A549 (cell line): ENCODE results near the gene AHCY. TPM values are rescaled to one million over a fixed set of nuclear protein-coding genes. Genes with fewer than 3 reads are reported as not detected.
"Not testable (repeated sequence)": the region's sequence is repeated elsewhere in the genome, so short reads cannot be mapped to it uniquely, and the experiment has no call there.

Experiments
- ATAC-seq, 2 experiments: fragments of 200-7000 bp in 1 of 2; fragments of >200 bp in 1 of 2; cut with Nextera tagmentation in 1 of 2; cut with Tn5 transposase in 1 of 2; 3 replicates each; pipeline versions ENCODE4 v1.8.0 to v1.9.1; 2018 to 2020; ENCODE audit warnings: mild to moderate bottlenecking in 1 of 2, moderate library complexity in 1 of 2
- CTCF ChIA-PET: fragments of 300-600 bp; sonication (Branson Sonifier 250); formaldehyde crosslinking; extraction: SDS; loops from one replicate; lab custom pipeline; 2021; ENCODE audit warnings: antibody characterized with exemption, inconsistent platforms; lab: Yijun Ruan, JAX
- POLR2A ChIA-PET: fragments of 350-600 bp; formaldehyde crosslinking; extraction: SDS; loops from one replicate; lab custom pipeline; 2021; ENCODE audit warnings: antibody characterized with exemption, inconsistent platforms; lab: Yijun Ruan, JAX
- DNase-seq, 2 experiments: peaks; one replicate each; pipeline versions ENCODE4 v3.0.0 to v3.0.0-alpha.2; 2011 to 2016; ENCODE audit warnings: low read depth in 1 of 2, low spot score in 1 of 2
- FAIRE-seq: peaks from 2 replicates; lab custom pipeline; 2011; peaks lifted over from hg19 to GRCh38; lab: Jason Lieb, UNC
- H3K27ac ChIP-seq, 2 experiments: fragments of >200 bp; sonication (Bioruptor Twin); formaldehyde crosslinking; 3 replicates each; pipeline ENCODE4 v1.5.1; 2016 to 2017
- H3K4me1 ChIP-seq: fragments of >200 bp; sonication (Bioruptor Twin); formaldehyde crosslinking; 3 replicates; pipeline ENCODE4 v1.6.1; 2016
- H3K4me2 ChIP-seq: fragments of >200 bp; sonication (Bioruptor Twin); formaldehyde crosslinking; 3 replicates; pipeline ENCODE4 v1.6.1; 2016
- H3K4me3 ChIP-seq: fragments of >200 bp; sonication (Bioruptor Twin); formaldehyde crosslinking; 3 replicates; pipeline ENCODE4 v1.5.1; 2016
- H3K9me3 ChIP-seq: fragments of >200 bp; sonication (Bioruptor Twin); formaldehyde crosslinking; 3 replicates; pipeline ENCODE4 v1.6.1; 2016
- CHD4 ChIP-seq: fragments of 200-600 bp; sonication (generic); IDR thresholded peaks from 2 replicates; pipeline ENCODE4 v1.6.1; 2016; ENCODE audit warnings: antibody characterized with exemption, mild to moderate bottlenecking, borderline replicate concordance
- EHF ChIP-seq: fragments of 250-450 bp; sonication (Bioruptor Pico); IDR thresholded peaks from 2 replicates; pipeline ENCODE4 v1.5.0; 2020; ENCODE audit warnings: mild to moderate bottlenecking
- HDAC2 ChIP-seq: fragments of 200-600 bp; sonication (generic); IDR thresholded peaks from 2 replicates; pipeline ENCODE4 v1.6.1; 2016
- HEYL ChIP-seq: fragments of 250-450 bp; sonication (Bioruptor Pico); IDR thresholded peaks from 2 replicates; pipeline ENCODE4 v1.8.0; 2021; ENCODE audit warnings: mild to moderate bottlenecking, moderate library complexity
- JUNB ChIP-seq: fragments of >200 bp; sonication (Bioruptor Twin); formaldehyde crosslinking; IDR thresholded peaks from 2 replicates; pipeline ENCODE4 v1.6.1; 2016
- MAX ChIP-seq: IDR thresholded peaks from 2 replicates; pipeline ENCODE4 v1.6.1; 2012
- MAZ ChIP-seq: fragments of 150-350 bp; IDR thresholded peaks from 2 replicates; pipeline ENCODE4 v1.6.1; 2014; ENCODE audit warnings: antibody characterized with exemption, low read depth, low read length, borderline replicate concordance
- NFE2L2 ChIP-seq: fragments of 150-350 bp; conservative IDR thresholded peaks from 2 replicates; pipeline ENCODE4 v1.6.1; 2014; ENCODE audit warnings: low read length
- NPAS2 ChIP-seq: fragments of 250-450 bp; sonication (Bioruptor Pico); IDR thresholded peaks from 2 replicates; pipeline ENCODE4 v1.8.0; 2022; ENCODE audit warnings: mild to moderate bottlenecking, moderate library complexity, borderline replicate concordance
- PBX3 ChIP-seq: IDR thresholded peaks from 2 replicates; pipeline ENCODE4 v1.6.1; 2012
- PHF8 ChIP-seq: fragments of 200-600 bp; sonication (generic); IDR thresholded peaks from 2 replicates; pipeline ENCODE4 v1.6.1; 2016; ENCODE audit warnings: low read depth, mild to moderate bottlenecking, antibody characterized with exemption, moderate library complexity, borderline replicate concordance
- POLR2AphosphoS2 ChIP-seq: conservative IDR thresholded peaks from 2 replicates; pipeline ENCODE4 v1.6.1; 2012; ENCODE audit warnings: low read length, improper control_type of control experiment, inconsistent platforms
- RAD21 ChIP-seq, 2 experiments: fragments of >200 bp in 1 of 2; sonication (Bioruptor Twin) in 1 of 2; formaldehyde crosslinking in 1 of 2; IDR thresholded peaks in 1 of 2; conservative IDR thresholded peaks in 1 of 2; 2 replicates in 1 of 2; 3 replicates in 1 of 2; pipeline ENCODE4 v1.6.1; 2012 to 2018; ENCODE audit warnings: inconsistent platforms in 1 of 2
- RCOR1 ChIP-seq: fragments of 150-350 bp; IDR thresholded peaks from 2 replicates; pipeline ENCODE4 v1.6.1; 2014; ENCODE audit warnings: antibody characterized with exemption, low read length, low read depth
- REST ChIP-seq: fragments of 200-600 bp; sonication (generic); IDR thresholded peaks from 2 replicates; pipeline ENCODE4 v1.6.1; 2016; ENCODE audit warnings: antibody characterized with exemption, mild to moderate bottlenecking, moderate library complexity
- SMC3 ChIP-seq: fragments of >200 bp; sonication (Bioruptor Twin); formaldehyde crosslinking; IDR thresholded peaks from 3 replicates; pipeline ENCODE4 v1.6.1; 2018; ENCODE audit warnings: inconsistent platforms
- SREBF2 ChIP-seq: fragments of 450-650 bp; IDR thresholded peaks from 2 replicates; pipeline ENCODE4 v1.6.1; 2014; ENCODE audit warnings: mild to moderate bottlenecking, moderate library complexity
- TFCP2L1 ChIP-seq: fragments of 250-450 bp; sonication (Bioruptor Pico); IDR thresholded peaks from 2 replicates; pipeline ENCODE4 v1.5.0; 2021; ENCODE audit warnings: mild to moderate bottlenecking
- TP53 ChIP-seq: fragments of 250-450 bp; sonication (Bioruptor Pico); IDR thresholded peaks from 2 replicates; pipeline ENCODE4 v1.5.0; 2021; ENCODE audit warnings: mild to moderate bottlenecking, moderate library complexity
- WGBS: methylation state at CpG from one replicate; pipeline ENCODE4 v1.1.6; 2017; ENCODE audit errors: missing lambda C conversion rate; 5-methylcytosine and 5-hydroxymethylcytosine counted together
- polyA plus RNA-seq, 4 experiments: library from polyadenylated mRNA; depleted of rRNA in 3 of 4; stranded (reverse); fragments of >200 nt; fragmentation: RNase III in 1 of 4; extraction: RNeasy Plus Mini Kit Qiagen cat#74134 plus additional on column Dnase treatment in 1 of 4; gene quantifications; 2 replicates in 3 of 4; 3 replicates in 1 of 4; pipeline ENCODE4 v1.2.3, GENCODE V29; 2011 to 2017

The AHCY gene
- polyA plus RNA-seq, 2 of the 4 experiments (the other 2 are of a cell fraction): 274 to 290 TPM

GRCh38 chr20:34287500-34287899 is 15.7 kb downstream of the AHCY start:
- POLR2A ChIA-PET: interaction anchor here (0.5 to 0.8 kb wide), 2 partner anchors 9 to 91 kb away, joined by 4 to 10 read pairs; no protein-coding TSS in a partner anchor
- H3K9me3 ChIP-seq, H3K4me3 ChIP-seq: not testable (repeated sequence)
- DNase-seq: peak in 1 of 2 experiments; percentile 26
- peak in 1 of 2 experiments; percentile 25; a peak in 1 of 5 replicates for TF ChIP-seq RAD21 (conservative IDR thresholded peaks at IDR 0.05 in 1 of 2, IDR thresholded peaks at IDR 0.05 in 1 of 2)
- TF ChIP-seq, all 56 proteins: peak for 1; not testable (repeated sequence) for 55
- CTCF ChIA-PET: interaction anchor here (0.8 to 3.1 kb wide), 7 partner anchors 9 to 235 kb away, joined by 3 to 15 read pairs (median 5); no protein-coding TSS in a partner anchor
- H3K4me2 ChIP-seq, H3K4me1 ChIP-seq, H3K27ac ChIP-seq, FAIRE-seq: not testable (repeated sequence)
- WGBS: 87% methylated on average over 5 of the region's 5 CpGs
- peak; percentile 47 to 60; a peak in 4 of 6 replicates for ATAC-seq

- POLR2A ChIA-PET: no interaction called here
- ATAC-seq: no peak
- Histone ChIP-seq H3K4me1 (no peaks in the 10 kb centered on the region), H3K4me3 (no peak overlapping the region), H3K27ac (no peak overlapping the region), H3K9me3 (no peaks in the 10 kb centered on the region), H3K4me2 (no peak overlapping the region)
- FAIRE-seq: no peak
- DNase-seq: no peak
- 95% methylated on average over 14 of the region's 16 CpGs for WGBS
- TF ChIP-seq HDAC2 (no peak), JUNB (no peak), TP53 (CRISPR knock-in tag) (no peak), TFCP2L1 (CRISPR knock-in tag) (no peak), MAX (no peak), POLR2AphosphoS2 (no peak), CHD4 (no peak), EHF (CRISPR knock-in tag) (no peak)
- TF ChIP-seq, all 56 proteins: peak for 0
- CTCF ChIA-PET: interaction anchor here (1.0 to 2.1 kb wide), 3 partner anchors 12 to 94 kb away, joined by 3 to 5 read pairs (median 3); no protein-coding TSS in a partner anchor
Observed at GRCh38 chr20:34285450-34285849, 17.7 kb downstream of the AHCY start.

- H3K4me1 ChIP-seq: no peaks in the 10 kb centered on the region
- POLR2A ChIA-PET: no interaction called here
- CTCF ChIA-PET: interaction anchor here (1.0 to 2.0 kb wide), 2 partner anchors 29 to 155 kb away, joined by 3 to 6 read pairs; no protein-coding TSS in a partner anchor
- WGBS: 86% methylated on average over 1 of the region's 1 CpG
- no peak for TF ChIP-seq PHF8
- TF ChIP-seq, all 56 proteins: peak for 0
- no peak for DNase-seq
- Histone ChIP-seq H3K4me2 (no peak overlapping the region), H3K4me3 (no peak overlapping the region), H3K27ac (no peak overlapping the region), H3K9me3 (no peaks in the 10 kb centered on the region)
- FAIRE-seq: no peak
- no peak for ATAC-seq
Observed at GRCh38 chr20:34283844-34284243, 19.3 kb downstream of the AHCY start.

GRCh38 chr20:34282041-34282440 is 21.1 kb downstream of the AHCY start:
- POLR2A ChIA-PET: no interaction called here
- TF ChIP-seq SMC3 (no peak), SREBF2 (no peak), HEYL (CRISPR knock-in tag) (no peak), PBX3 (no peak), PHF8 (no peak), NFE2L2 (no peak), MAZ (no peak), HDAC2 (no peak), REST (no peak), RCOR1 (no peak), NPAS2 (CRISPR knock-in tag) (no peak)
- Histone ChIP-seq H3K27ac (no peak overlapping the region), H3K9me3 (no peaks in the 10 kb centered on the region), H3K4me3 (no peak overlapping the region), H3K4me1 (no peaks in the 10 kb centered on the region), H3K4me2 (no peak overlapping the region)
- WGBS: 97% methylated on average over 4 of the region's 4 CpGs
- DNase-seq (no peak), FAIRE-seq (no peak), ATAC-seq (no peak)
- CTCF ChIA-PET: interaction anchor here (1.0 to 1.5 kb wide), 5 partner anchors 9 to 91 kb away, joined by 3 to 5 read pairs (median 3); no protein-coding TSS in a partner anchor
